Thyroid gland (tissue), 4 donors: ENCODE measurements around the gene ECSIT. TPM values are rescaled to one million over a fixed set of nuclear protein-coding genes. Genes with fewer than 3 reads are reported as not detected.
"Not testable (repeated sequence)": the region's sequence is repeated elsewhere in the genome, so short reads cannot be mapped to it uniquely, and the experiment has no call there.

Source experiments
- DNase-seq, 2 donors: peaks; one replicate each; pipeline ENCODE4 v3.0.0-alpha.2; 2019
- H3K27ac ChIP-seq, 3 donors: fragments of 200-600 bp; sonication (generic); 1 replicate in 2 of 3; 2 replicates in 1 of 3; pipeline ENCODE4 v1.5.1; 2016 to 2019; ENCODE audit warnings: mild to moderate bottlenecking in 1 of 3, moderate library complexity in 1 of 3
- H3K27me3 ChIP-seq: fragments of 200-600 bp; sonication (generic); one replicate; pipeline ENCODE4 v1.5.1; 2019
- H3K36me3 ChIP-seq, 2 donors: fragments of 200-600 bp; sonication (generic); one replicate each; pipeline ENCODE4 v1.5.1; 2016 to 2019
- H3K4me1 ChIP-seq, 2 donors: fragments of 200-600 bp; sonication (generic); one replicate each; pipeline ENCODE4 v1.5.1; 2017 to 2019
- H3K4me3 ChIP-seq, 3 donors: fragments of 200-600 bp; sonication (generic); replicated peaks in 1 of 3; 1 replicate in 2 of 3; 2 replicates in 1 of 3; pipeline ENCODE4 v1.5.1; 2016; ENCODE audit warnings: mild to moderate bottlenecking in 1 of 3
- H3K9me3 ChIP-seq: fragments of 200-600 bp; sonication (generic); one replicate; pipeline ENCODE4 v1.5.1; 2017
- POLR2A ChIP-seq, 2 donors: fragments of 450-650 bp; IDR thresholded peaks; one replicate each; pipeline ENCODE4 v1.6.1; 2017; ENCODE audit warnings: antibody characterized with exemption in 2 of 2, mild to moderate bottlenecking in 2 of 2, moderate library complexity in 1 of 2
- WGBS, 2 donors: methylation state at CpG; one replicate each; pipeline ENCODE4 v1.1.5; 2017; 5-methylcytosine and 5-hydroxymethylcytosine counted together
- intact Hi-C: fragments of 100-400 bp; cut with DNase I; formaldehyde crosslinking; loops from one replicate; pipeline ENCODE4 v1.15.1; 2023
- total RNA-seq, 4 donors: library from RNA; depleted of rRNA; stranded (reverse); fragments of >200 nt; gene quantifications; one replicate each; pipeline ENCODE4 v1.2.3, GENCODE V29; 2016
- TF ChIP-seq, protein P1 (sequence below), 6 experiments: fragments of 200-600 bp in 3 of 6; fragments of 450-650 bp in 3 of 6; sonication (generic) in 3 of 6; IDR thresholded peaks; one replicate each; pipeline ENCODE4 v1.5.1; 2016 to 2019; ENCODE audit warnings: antibody characterized with exemption in 6 of 6, mild to moderate bottlenecking in 2 of 6, inconsistent platforms in 1 of 6, moderate library complexity in 1 of 6

ECSIT gene
- total RNA-seq, 4 donors from 2014 or later = 36.5 to 77.5 (median 68.9) TPM

DNA sequence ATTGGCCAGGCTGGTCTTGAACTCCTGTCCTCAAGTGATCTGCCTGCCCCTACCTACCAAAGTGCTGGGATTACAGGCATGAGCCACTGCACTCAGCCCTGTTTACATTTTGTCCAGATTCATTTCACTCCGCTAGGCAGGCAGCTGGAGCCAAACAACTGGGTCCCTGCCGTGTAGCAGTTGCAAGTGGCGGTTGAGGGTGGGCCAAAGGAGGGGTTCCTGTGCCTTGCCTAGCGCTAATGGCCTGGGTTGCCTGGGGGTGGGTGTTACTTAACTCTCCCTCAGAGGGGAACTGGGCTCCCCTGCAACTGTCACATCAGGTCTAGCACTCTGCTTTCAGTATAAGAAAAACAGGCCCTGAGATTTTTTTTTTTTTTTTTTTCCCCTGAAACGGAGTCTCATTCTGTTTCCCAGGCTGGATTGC lies 41.1 kb upstream of the ECSIT start:
- Histone ChIP-seq H3K9me3 (no peaks in the 10 kb centered on the region), H3K27me3 (no peaks in the 10 kb centered on the region), H3K27ac (no peak overlapping the region), H3K36me3 (no peaks in the 10 kb centered on the region), H3K4me1 (no peaks in the 10 kb centered on the region), H3K4me3 (no peak overlapping the region)
- intact Hi-C loops = no loop called here
- no peak for DNase-seq
- TF ChIP-seq POLR2A (IDR thresholded peaks at IDR 0.05) = no peak
- TF ChIP-seq, protein P1, sequence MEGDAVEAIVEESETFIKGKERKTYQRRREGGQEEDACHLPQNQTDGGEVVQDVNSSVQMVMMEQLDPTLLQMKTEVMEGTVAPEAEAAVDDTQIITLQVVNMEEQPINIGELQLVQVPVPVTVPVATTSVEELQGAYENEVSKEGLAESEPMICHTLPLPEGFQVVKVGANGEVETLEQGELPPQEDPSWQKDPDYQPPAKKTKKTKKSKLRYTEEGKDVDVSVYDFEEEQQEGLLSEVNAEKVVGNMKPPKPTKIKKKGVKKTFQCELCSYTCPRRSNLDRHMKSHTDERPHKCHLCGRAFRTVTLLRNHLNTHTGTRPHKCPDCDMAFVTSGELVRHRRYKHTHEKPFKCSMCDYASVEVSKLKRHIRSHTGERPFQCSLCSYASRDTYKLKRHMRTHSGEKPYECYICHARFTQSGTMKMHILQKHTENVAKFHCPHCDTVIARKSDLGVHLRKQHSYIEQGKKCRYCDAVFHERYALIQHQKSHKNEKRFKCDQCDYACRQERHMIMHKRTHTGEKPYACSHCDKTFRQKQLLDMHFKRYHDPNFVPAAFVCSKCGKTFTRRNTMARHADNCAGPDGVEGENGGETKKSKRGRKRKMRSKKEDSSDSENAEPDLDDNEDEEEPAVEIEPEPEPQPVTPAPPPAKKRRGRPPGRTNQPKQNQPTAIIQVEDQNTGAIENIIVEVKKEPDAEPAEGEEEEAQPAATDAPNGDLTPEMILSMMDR (IDR thresholded peaks at IDR 0.05) = no peak
- WGBS, 2 donors = 69 to 83% methylated on average over 3 to 5 of the region's 5 CpGs

- Histone ChIP-seq H3K9me3 (no peaks in the 10 kb centered on the region), H3K27me3 (no peaks in the 10 kb centered on the region), H3K4me1 (no peaks in the 10 kb centered on the region), H3K27ac (no peak overlapping the region), H3K4me3 (no peak overlapping the region), H3K36me3 (no peaks in the 10 kb centered on the region)
- TF ChIP-seq, protein P1 (IDR thresholded peaks at IDR 0.05) = no peak
- WGBS, 2 donors = 89 to 94% methylated on average over 2 of the region's 2 CpGs
- no peak for DNase-seq
- intact Hi-C loops = no loop called here
Measured at GRCh38 chr19:11566164-11566563, 37.2 kb upstream of the ECSIT start.

- intact Hi-C loops, H3K4me1 ChIP-seq, H3K4me3 ChIP-seq, H3K27me3 ChIP-seq, H3K36me3 ChIP-seq, H3K27ac ChIP-seq, H3K9me3 ChIP-seq, DNase-seq: not testable (repeated sequence)
- 94 to 96% methylated on average over 5 of the region's 5 CpGs for WGBS, 2 donors
Measured at GRCh38 chr19:11565649-11565980, 36.7 kb upstream of the ECSIT start.

DNA sequence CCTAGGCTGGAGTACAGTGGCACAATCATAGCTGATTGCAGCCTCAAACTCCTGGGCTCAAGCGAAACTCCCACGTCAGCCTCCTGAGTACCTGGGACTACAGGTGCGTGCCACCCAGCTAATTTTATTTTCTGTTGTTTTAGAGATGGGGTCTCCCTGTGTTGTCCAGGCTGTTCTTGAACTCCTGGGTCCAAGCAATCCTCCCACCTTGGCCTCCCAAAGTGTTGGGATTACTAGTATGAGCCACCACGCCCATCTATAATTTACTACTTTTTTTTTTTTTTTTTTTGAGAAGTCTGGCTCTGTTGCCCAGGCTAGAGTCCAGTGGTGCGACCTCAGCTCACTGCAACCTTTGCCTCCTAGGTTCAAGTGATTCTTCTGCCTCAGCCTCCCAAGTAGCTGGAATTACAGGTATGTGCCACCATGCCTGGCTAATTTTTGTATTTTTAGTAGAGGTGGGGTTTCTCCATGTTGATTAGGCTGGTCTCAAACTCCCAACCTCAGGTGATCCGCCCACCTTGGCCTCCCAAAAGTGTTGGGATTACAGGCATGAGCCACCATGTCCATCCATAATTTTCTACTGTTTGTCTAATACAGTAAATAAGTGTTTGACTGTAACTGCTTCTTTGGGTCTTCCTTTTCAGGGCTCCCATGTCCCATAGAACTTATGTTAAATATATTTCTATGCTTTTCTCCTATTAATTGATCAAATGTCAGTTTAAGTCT lies 35.3 kb upstream of the ECSIT start:
- H3K27ac ChIP-seq, H3K4me3 ChIP-seq, H3K36me3 ChIP-seq, DNase-seq, H3K4me1 ChIP-seq, intact Hi-C loops, H3K9me3 ChIP-seq, H3K27me3 ChIP-seq: not testable (repeated sequence)
- 95 to 99% methylated on average over 6 of the region's 6 CpGs for WGBS, 2 donors

GRCh38 chr19:11563532-11563931 lies 34.6 kb upstream of the ECSIT start:
- no peaks in the 10 kb centered on the region for H3K27me3 ChIP-seq
- DNase-seq = no peak
- intact Hi-C loops = no loop called here
- peaks cover 1 to 7% of the 10 kb centered on the region in 2 donors for H3K4me1 ChIP-seq
- H3K27ac ChIP-seq = no peak overlapping the region
- 90 to 93% methylated on average over 8 of the region's 8 CpGs for WGBS, 2 donors
- H3K9me3 ChIP-seq = no peaks in the 10 kb centered on the region
- no peaks in the 10 kb centered on the region for H3K36me3 ChIP-seq
- no peak overlapping the region for H3K4me3 ChIP-seq
- TF ChIP-seq, protein P1 (IDR thresholded peaks at IDR 0.05) = no peak
- no peak for TF ChIP-seq POLR2A (IDR thresholded peaks at IDR 0.05)

DNA sequence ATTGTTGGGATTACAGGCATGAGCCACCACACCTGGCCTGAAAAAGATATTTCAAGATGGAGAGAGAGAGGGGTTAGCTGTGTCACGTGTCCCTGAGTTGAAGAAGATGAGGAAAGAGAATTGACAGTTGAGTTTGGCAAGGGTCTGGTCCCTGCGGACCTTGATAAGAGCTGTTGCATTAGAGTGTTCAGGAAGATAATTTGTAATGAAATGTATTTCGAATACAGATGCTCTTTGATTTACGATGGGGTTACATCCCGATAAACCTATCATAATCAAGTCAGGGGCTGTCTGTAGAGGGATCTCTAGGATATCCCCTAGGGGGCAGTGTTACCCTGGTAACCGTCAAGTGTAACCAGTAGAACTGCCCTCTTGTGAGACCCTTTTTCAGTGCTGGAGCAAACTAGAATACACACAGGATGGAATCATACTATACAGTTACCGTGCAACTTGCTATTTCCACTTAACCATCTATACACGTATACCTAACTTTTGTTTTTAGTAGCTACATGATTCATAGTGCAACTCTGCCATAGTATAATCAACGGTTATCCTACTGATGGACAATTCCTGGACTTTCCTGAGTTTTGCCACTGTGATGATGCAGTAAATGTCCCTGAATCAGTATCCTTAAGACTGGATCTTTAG lies 31.6 kb upstream of the ECSIT start:
- Histone ChIP-seq H3K4me3 (no peak overlapping the region), H3K27me3 (no peaks in the 10 kb centered on the region), H3K36me3 (no peaks in the 10 kb centered on the region), H3K4me1 (peaks cover 14 to 15% of the 10 kb centered on the region in 2 donors), H3K27ac (no peak overlapping the region), H3K9me3 (no peaks in the 10 kb centered on the region)
- peak; percentile 21 to 27 for DNase-seq
- 14 to 19% methylated on average over 9 of the region's 9 CpGs for WGBS, 2 donors
- TF ChIP-seq POLR2A (IDR thresholded peaks at IDR 0.05) = no peak
- TF ChIP-seq, protein P1 (IDR thresholded peaks at IDR 0.05) = peak in 5 of 6 experiments; percentile 15 to 46 (median 39)
- intact Hi-C loops = no loop called here
